ENCODE measurements around the gene TAF1B.

Gene TAF1B

GRCh38 chr2:9843229-9844035 is at the start of gene TAF1B:
TAF1B (plus strand) TSS chr2:9843474; CDS start chr2:9843542, 68 bp downstream.
- TF ChIP-seq CTCF (IDR thresholded peaks at IDR 0.05), result peak; percentile 39; the same call in 1 of the 2 replicates

GRCh38 chr2:9793918-9794717 is 49.2 kb upstream of the TAF1B start:
- TF ChIP-seq CTCF (IDR thresholded peaks at IDR 0.05), result no peak

- no peak for TF ChIP-seq CTCF (IDR thresholded peaks at IDR 0.05)
Measured at GRCh38 chr2:9795071-9795470, 48.2 kb upstream of the TAF1B start.

GRCh38 chr2:9796056-9797010 is 46.9 kb upstream of the TAF1B start:
- no peak for TF ChIP-seq CTCF (IDR thresholded peaks at IDR 0.05)

- no peak for TF ChIP-seq CTCF (IDR thresholded peaks at IDR 0.05)
Measured at GRCh38 chr2:9797086-9797485, 46.2 kb upstream of the TAF1B start.

GRCh38 chr2:9797681-9798556 is 45.4 kb upstream of the TAF1B start:
- no peak for TF ChIP-seq CTCF (IDR thresholded peaks at IDR 0.05)
